Retina (tissue), 1 donor: ENCODE results near the gene MRPS18C.
"Not testable (repeated sequence)": the region's sequence is repeated elsewhere in the genome, so short reads cannot be mapped to it uniquely, and the experiment has no call there.

Source experiments
- DNase-seq: peaks from one replicate; pipeline ENCODE4 v3.0.0-alpha.2; 2016

MRPS18C gene

GRCh38 chr4:83455281-83456183 is at the start of gene MRPS18C, which contains the start of gene HELQ:
TSS of gene MRPS18C (plus strand) at chr4:83456058. CDS start at chr4:83456078, 20 bp downstream.
TSS of gene HELQ (minus strand) at chr4:83455823. CDS start at chr4:83455693, 130 bp downstream.
- DNase-seq: peak; percentile 94

GRCh38 chr4:83408908-83409307 is 47.0 kb upstream of the MRPS18C start:
- DNase-seq: no peak

GRCh38 chr4:83413676-83414075 is 42.2 kb upstream of the MRPS18C start:
- no peak for DNase-seq

GRCh38 chr4:83417566-83417965 is 38.3 kb upstream of the MRPS18C start:
- DNase-seq: no peak

GRCh38 chr4:83418211-83418610 is 37.6 kb upstream of the MRPS18C start:
- no peak for DNase-seq

- DNase-seq: no peak
Observed at GRCh38 chr4:83431200-83431599, 24.7 kb upstream of the MRPS18C start.

GRCh38 chr4:83436680-83437079 is 19.2 kb upstream of the MRPS18C start:
- DNase-seq: no peak

- DNase-seq: no peak
Observed at GRCh38 chr4:83438719-83439118, 17.1 kb upstream of the MRPS18C start.

- DNase-seq: no peak
Observed at GRCh38 chr4:83440148-83440814, 15.6 kb upstream of the MRPS18C start.

GRCh38 chr4:83440899-83441298 is 15.0 kb upstream of the MRPS18C start:
- DNase-seq: no peak

- no peak for DNase-seq
Observed at GRCh38 chr4:83449009-83449408, 6.8 kb upstream of the MRPS18C start.

- DNase-seq: peak; percentile 6
Observed at GRCh38 chr4:83454686-83455085, 1.2 kb upstream of the MRPS18C start.

GRCh38 chr4:83456184-83456501 is 285 bp downstream of the MRPS18C start:
- DNase-seq: no peak

GRCh38 chr4:83473423-83473822 is 17.6 kb downstream of the MRPS18C start:
- DNase-seq: no peak

GRCh38 chr4:83473966-83474365 is 18.1 kb downstream of the MRPS18C start:
- no peak for DNase-seq

- DNase-seq: peak; percentile 95
Observed at GRCh38 chr4:83484500-83485461, 28.9 kb downstream of the MRPS18C start, which contains the start of gene ABRAXAS1. TSS of gene ABRAXAS1 (minus strand) at chr4:83485100. CDS start at chr4:83485072, 28 bp downstream.

GRCh38 chr4:83486457-83487129 is 30.7 kb downstream of the MRPS18C start:
- no peak for DNase-seq

GRCh38 chr4:83489711-83490326 is 34.0 kb downstream of the MRPS18C start:
- DNase-seq: no peak

GRCh38 chr4:83490876-83491450 is 35.1 kb downstream of the MRPS18C start:
- DNase-seq: no peak

GRCh38 chr4:83496085-83496917 is 40.4 kb downstream of the MRPS18C start:
- DNase-seq: not testable (repeated sequence)
